WTC11 (cell line): Measurements from ENCODE around the gene ARL8A.
"Not testable (repeated sequence)": the region's sequence is repeated elsewhere in the genome, so short reads cannot be mapped to it uniquely, and the experiment has no call there.

Source experiments
- ATF2 ChIP-seq: sonication (generic); formaldehyde crosslinking; IDR thresholded peaks from 2 replicates; pipeline ENCODE4 v1.8.1; 2022; ENCODE audit warnings: low read depth, missing genetic modification reagents, borderline replicate concordance
- CTCF ChIP-seq: fragments of 200-600 bp; IDR thresholded peaks from 2 replicates; pipeline ENCODE4 v1.8.0; 2022; ENCODE audit warnings: antibody characterized with exemption
- HMGXB4 ChIP-seq: sonication (generic); formaldehyde crosslinking; IDR thresholded peaks from 2 replicates; pipeline ENCODE4 v1.8.1; 2023; ENCODE audit warnings: mild to moderate bottlenecking, moderate library complexity, missing genetic modification reagents
- JUN ChIP-seq: sonication (generic); formaldehyde crosslinking; IDR thresholded peaks from 2 replicates; pipeline ENCODE4 v1.8.0; 2023; ENCODE audit warnings: mild to moderate bottlenecking, missing genetic modification reagents
- MAX ChIP-seq: sonication (generic); formaldehyde crosslinking; IDR thresholded peaks from 2 replicates; pipeline ENCODE4 v1.8.0; 2022; ENCODE audit warnings: mild to moderate bottlenecking, missing genetic modification reagents
- SMAD3 ChIP-seq: sonication (generic); formaldehyde crosslinking; IDR thresholded peaks from 2 replicates; pipeline ENCODE4 v1.8.0; 2022; ENCODE audit warnings: missing genetic modification reagents, mild to moderate bottlenecking, borderline replicate concordance
- TCF7 ChIP-seq: sonication (generic); formaldehyde crosslinking; IDR thresholded peaks from 2 replicates; pipeline ENCODE4 v1.8.0; 2022; ENCODE audit warnings: mild to moderate bottlenecking, low read depth, missing genetic modification reagents, moderate library complexity
- ZNF121 ChIP-seq: sonication (generic); formaldehyde crosslinking; IDR thresholded peaks from 2 replicates; pipeline ENCODE4 v1.8.0; 2023; ENCODE audit warnings: missing genetic modification reagents

- not testable (repeated sequence) for TF ChIP-seq HMGXB4 (CRISPR knock-in tag); CTCF; ZNF121; ATF2; MAX; TCF7 (CRISPR knock-in tag); SMAD3; JUN (CRISPR knock-in tag)
Measured at GRCh38 chr1:202180751-202181139, 36.2 kb upstream of the ARL8A start.
